ENCODE results near the gene MUC5AC. TPM values are rescaled to one million over a fixed set of nuclear protein-coding genes. Genes with fewer than 3 reads are reported as not detected.
"Not testable (repeated sequence)": the region's sequence is repeated elsewhere in the genome, so short reads cannot be mapped to it uniquely, and the experiment has no call there.

Gene MUC5AC
- total RNA-seq, 2 experiments from 2014 or later, result not detected

DNA sequence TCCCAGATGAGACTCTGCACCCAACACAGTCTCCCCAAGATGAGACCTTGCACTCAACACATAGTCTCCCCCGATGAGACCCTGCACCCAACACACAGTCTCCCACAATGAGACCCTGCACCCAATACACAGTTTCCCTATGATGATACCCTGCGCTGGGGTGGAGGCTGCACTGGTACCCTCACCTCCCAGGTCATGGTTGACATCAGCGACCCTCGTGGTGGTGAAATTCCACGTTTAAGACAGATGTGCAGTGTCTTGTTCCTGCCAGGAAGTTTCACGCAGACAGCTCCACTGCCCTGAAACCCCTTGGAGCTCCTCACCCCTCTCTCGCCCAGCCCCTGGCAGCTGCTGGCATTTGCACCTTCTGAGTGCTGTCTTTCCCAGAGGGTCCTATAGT lies 9.5 kb downstream of the MUC5AC start:
- no peak overlapping the region for H3K4me3 Mint-ChIP-seq
- no peaks in the 10 kb centered on the region for H3K27me3 Mint-ChIP-seq
- H3K27ac Mint-ChIP-seq, result no peak overlapping the region
- H3K36me3 Mint-ChIP-seq (ENCODE audit: low read depth), result no peaks in the 10 kb centered on the region
- peaks cover 6% of the 10 kb centered on the region for H3K9me3 Mint-ChIP-seq
- ChIA-PET POLR2A (no interaction called here), CTCF (no interaction called here)
- DNase-seq, result no peak
- no peaks in the 10 kb centered on the region for H3K4me1 Mint-ChIP-seq

DNA sequence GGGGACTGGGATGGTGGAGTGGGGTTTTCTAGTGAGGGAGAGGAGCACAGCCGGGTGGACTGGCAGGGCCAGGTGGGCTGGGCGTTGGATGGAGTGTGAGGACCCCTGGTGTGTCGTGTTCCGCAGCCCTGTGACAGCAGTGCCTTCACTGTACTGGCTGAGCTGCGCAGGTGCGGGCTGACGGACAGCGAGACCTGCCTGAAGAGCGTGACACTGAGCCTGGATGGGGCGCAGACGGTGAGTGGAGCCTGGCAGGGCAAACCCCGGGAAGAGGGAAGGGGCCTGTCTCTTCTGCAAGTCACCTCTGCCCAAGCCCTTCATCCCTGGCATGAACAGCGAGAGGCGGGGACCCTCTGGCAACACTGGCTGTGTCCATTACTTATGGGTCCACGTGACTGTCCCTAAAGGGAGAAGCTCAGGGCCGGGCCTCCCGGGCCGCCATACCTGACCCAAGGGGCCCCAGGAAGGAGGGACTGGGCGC lies 10.0 kb downstream of the MUC5AC start:
- Mint-ChIP-seq H3K27ac (no peak overlapping the region), H3K27me3 (no peaks in the 10 kb centered on the region), H3K4me1 (no peaks in the 10 kb centered on the region), H3K4me3 (no peak overlapping the region), H3K9me3 (peaks cover 6% of the 10 kb centered on the region), H3K36me3 (ENCODE audit: low read depth) (no peaks in the 10 kb centered on the region)
- POLR2A ChIA-PET, result no interaction called here
- CTCF ChIA-PET, result no interaction called here
- no peak for DNase-seq

DNA sequence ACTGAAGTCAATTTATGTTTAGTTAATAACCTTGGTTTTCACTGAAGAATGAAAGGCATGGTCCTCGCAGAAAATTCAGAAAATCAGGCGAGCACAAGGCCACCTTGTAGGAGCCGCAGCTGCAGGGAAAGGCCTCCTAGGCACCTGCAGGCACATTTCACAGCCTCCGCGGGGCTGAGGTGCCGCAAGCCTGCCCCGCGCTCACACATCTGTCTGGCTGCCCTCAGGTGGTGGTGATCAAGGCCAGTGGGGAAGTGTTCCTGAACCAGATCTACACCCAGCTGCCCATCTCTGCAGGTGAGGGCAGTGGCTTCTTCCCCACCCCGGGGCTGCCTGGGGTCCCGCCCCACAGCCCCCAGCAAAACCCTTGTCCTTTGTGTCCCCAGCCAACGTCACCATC lies 10.5 kb downstream of the MUC5AC start:
- POLR2A ChIA-PET, result no interaction called here
- no peak overlapping the region for H3K4me3 Mint-ChIP-seq
- H3K27me3 Mint-ChIP-seq, result no peaks in the 10 kb centered on the region
- no peaks in the 10 kb centered on the region for H3K36me3 Mint-ChIP-seq (ENCODE audit: low read depth)
- no peak for DNase-seq
- no peak overlapping the region for H3K27ac Mint-ChIP-seq
- CTCF ChIA-PET, result no interaction called here
- no peaks in the 10 kb centered on the region for H3K4me1 Mint-ChIP-seq
- peaks cover 6% of the 10 kb centered on the region for H3K9me3 Mint-ChIP-seq

DNA sequence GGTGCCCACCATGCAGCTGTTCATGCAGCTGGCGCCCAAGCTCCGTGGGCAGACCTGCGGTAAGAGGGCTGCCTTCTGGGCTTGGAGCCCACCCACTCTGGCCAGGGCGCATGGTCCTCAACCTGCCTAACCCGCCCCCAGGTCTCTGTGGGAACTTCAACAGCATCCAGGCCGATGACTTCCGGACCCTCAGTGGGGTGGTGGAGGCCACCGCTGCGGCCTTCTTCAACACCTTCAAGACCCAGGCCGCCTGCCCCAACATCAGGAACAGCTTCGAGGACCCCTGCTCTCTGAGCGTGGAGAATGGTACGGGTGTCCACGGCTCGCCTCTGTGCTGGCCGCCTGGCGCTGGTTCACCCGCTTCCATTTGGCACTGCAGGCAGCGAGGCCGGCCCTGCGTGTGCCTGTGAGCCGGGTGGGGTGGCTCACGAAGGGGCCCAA lies 11.0 kb downstream of the MUC5AC start:
- Mint-ChIP-seq H3K36me3 (ENCODE audit: low read depth) (no peaks in the 10 kb centered on the region), H3K4me3 (no peak overlapping the region), H3K27ac (no peak overlapping the region), H3K4me1 (no peaks in the 10 kb centered on the region), H3K27me3 (no peaks in the 10 kb centered on the region), H3K9me3 (peaks cover 6% of the 10 kb centered on the region)
- ChIA-PET POLR2A (no interaction called here), CTCF (no interaction called here)
- no peak for DNase-seq

DNA sequence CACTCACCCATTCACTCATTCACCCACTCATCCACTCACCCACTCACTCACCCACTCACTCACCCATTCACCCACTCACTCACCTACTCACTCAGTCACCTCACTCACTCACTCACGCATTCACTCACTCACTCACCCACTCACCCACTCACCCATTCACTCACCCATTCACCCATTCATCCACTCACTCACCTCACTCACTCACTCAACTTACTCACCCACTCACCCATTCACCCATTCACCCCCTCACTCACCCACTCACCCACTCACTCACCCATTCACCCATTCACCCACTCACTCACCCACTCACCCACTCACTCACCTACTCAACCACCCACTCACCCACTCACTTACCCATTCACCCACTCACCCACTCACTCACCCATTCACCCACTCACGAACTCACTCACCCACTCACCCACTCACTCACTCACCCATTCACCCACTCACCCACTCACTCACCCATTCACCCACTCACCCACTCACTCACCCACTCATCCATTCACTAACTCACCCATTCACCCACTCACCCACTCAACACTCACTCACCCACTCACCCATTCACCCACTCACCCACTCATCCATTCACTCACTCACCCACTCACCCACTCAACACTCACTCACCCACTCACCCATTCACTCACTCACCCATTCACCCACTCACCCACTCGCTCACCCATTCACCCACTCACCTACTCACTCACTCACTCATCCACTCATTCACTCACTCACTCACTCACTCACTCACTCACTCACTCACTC lies 13.7 kb downstream of the MUC5AC start:
- Mint-ChIP-seq H3K9me3 (peaks cover 12% of the 10 kb centered on the region), H3K36me3 (ENCODE audit: low read depth) (peaks cover 3% of the 10 kb centered on the region), H3K27me3 (no peaks in the 10 kb centered on the region), H3K4me3 (no peak overlapping the region), H3K27ac (no peak overlapping the region), H3K4me1 (no peaks in the 10 kb centered on the region)
- ChIA-PET POLR2A (no interaction called here), CTCF (no interaction called here)
- no peak for DNase-seq

DNA sequence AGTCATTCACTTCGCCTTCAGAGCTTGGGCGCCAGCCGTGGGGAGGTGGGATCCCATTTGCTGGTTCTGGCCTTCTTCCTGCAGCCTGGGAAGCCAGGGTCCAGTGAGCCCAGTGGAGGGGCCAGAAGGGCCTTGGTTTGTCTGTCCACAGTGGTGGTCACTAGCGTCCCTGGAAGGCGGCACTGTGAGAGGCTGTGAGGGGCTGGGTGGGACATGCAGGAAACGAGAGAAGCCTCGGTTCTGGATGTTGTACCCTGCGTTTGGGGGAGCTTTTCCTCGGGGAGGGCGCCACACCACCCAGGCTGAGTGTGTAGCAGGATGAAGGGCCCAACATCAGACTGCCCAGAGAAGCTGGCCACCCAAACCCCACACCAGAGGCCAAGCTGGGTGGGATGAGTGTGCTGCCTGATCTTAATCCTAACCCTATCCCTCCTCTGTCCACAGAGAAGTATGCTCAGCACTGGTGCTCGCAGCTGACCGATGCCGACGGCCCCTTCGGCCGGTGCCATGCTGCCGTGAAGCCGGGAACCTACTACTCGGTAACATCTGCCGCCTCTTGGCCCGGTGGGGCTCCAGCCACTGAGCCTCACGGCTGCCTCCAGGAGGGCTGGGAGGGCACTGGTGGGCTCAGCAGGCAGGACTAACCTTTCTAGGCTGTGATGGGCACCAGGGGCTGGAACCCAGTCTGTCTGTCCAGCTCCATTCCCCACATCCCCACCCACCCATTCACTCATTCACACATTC lies 14.4 kb downstream of the MUC5AC start:
- no peak overlapping the region for H3K27ac Mint-ChIP-seq
- no peak overlapping the region for H3K4me3 Mint-ChIP-seq
- DNase-seq, result no peak
- no peaks in the 10 kb centered on the region for H3K4me1 Mint-ChIP-seq
- peaks cover 3% of the 10 kb centered on the region for H3K36me3 Mint-ChIP-seq (ENCODE audit: low read depth)
- ChIA-PET CTCF (no interaction called here), POLR2A (no interaction called here)
- H3K9me3 Mint-ChIP-seq, result peaks cover 12% of the 10 kb centered on the region
- no peaks in the 10 kb centered on the region for H3K27me3 Mint-ChIP-seq

DNA sequence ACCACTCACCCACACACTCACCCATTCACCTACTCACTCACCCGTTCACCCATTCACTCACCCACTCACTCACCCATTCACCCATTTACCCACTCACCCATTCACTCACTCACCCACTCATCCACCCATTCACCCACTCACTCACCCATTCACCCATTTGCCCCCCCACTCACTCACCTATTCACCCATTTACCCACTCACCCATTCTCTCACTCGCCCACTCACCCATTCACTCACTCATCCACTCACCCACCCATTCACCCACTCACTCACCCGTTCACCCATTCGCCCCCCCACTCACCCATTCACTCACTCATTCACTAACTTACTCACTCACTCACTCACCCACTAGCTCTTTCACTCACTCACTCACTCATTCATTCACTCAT lies 15.0 kb downstream of the MUC5AC start:
- CTCF ChIA-PET, result no interaction called here
- H3K4me3 Mint-ChIP-seq, result no peak overlapping the region

DNA sequence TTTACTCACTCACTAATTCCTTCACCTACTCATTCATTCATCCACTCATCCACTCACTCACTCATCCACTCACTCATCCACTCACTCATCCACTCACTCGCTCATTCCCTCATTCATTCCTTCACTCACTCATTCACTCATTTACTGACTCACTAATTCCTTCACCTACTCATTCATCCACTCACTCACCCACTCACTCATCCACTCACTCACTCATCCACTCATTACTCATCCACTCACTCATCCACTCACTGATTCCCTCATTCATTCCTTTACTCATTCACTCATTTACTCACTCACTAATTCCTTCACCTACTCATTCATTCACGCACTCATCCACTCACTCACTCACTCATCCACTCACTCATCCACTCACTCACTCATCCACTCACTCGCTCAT lies 15.6 kb downstream of the MUC5AC start:
- POLR2A ChIA-PET; H3K36me3 Mint-ChIP-seq (ENCODE audit: low read depth); CTCF ChIA-PET; H3K27me3 Mint-ChIP-seq; H3K4me3 Mint-ChIP-seq; H3K27ac Mint-ChIP-seq; DNase-seq; H3K4me1 Mint-ChIP-seq: not testable (repeated sequence)
- peaks cover 12% of the 10 kb centered on the region for H3K9me3 Mint-ChIP-seq

More for the DNA sequence above, 15.0 kb downstream of the MUC5AC start:
- no peak for DNase-seq
- H3K9me3 Mint-ChIP-seq, result peaks cover 12% of the 10 kb centered on the region
- no peaks in the 10 kb centered on the region for H3K27me3 Mint-ChIP-seq
- POLR2A ChIA-PET, result no interaction called here
- no peak overlapping the region for H3K27ac Mint-ChIP-seq
- no peaks in the 10 kb centered on the region for H3K4me1 Mint-ChIP-seq
- peaks cover 3% of the 10 kb centered on the region for H3K36me3 Mint-ChIP-seq (ENCODE audit: low read depth)

DNA sequence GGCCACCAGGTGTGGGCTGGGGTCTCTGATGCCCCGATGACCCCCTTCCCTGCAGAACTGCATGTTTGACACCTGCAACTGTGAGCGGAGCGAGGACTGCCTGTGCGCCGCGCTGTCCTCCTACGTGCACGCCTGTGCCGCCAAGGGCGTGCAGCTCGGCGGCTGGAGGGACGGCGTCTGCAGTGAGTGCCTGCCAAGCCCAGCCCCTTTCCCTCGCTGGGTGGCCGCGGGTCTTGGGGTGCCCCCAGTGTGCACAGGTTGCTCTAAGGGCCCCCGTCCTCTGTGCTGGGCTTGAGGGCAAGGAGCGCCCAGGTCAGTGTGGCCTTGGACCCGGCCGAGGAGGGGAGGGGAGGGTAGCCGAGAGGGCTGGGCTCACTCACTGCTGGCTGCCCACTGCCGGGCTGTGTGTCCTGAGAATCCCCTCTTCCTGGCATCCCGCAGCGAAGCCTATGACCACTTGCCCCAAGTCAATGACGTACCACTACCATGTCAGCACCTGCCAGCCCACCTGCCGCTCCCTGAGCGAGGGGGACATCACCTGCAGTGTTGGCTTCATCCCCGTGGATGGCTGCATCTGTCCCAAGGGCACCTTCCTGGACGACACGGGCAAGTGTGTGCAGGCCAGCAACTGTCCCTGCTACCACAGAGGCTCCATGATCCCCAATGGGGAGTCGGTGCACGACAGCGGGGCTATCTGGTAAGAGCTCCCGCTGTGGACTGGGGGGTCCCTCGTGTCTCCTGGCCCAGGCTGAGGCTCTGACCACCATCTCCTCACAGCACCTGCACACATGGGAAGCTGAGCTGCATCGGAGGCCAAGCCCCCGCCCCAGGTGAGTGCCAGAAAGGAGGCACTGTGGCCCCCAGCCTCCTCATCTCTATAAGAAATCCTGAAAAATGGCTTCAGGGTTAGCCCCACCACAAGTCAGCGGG lies 17.0 kb downstream of the MUC5AC start:
- Mint-ChIP-seq H3K27me3 (no peaks in the 10 kb centered on the region), H3K4me1 (no peaks in the 10 kb centered on the region), H3K27ac (no peak overlapping the region), H3K9me3 (peaks cover 12% of the 10 kb centered on the region), H3K36me3 (ENCODE audit: low read depth) (peaks cover 3% of the 10 kb centered on the region), H3K4me3 (no peak overlapping the region)
- ChIA-PET CTCF (no interaction called here), POLR2A (no interaction called here)
- no peak for DNase-seq

DNA sequence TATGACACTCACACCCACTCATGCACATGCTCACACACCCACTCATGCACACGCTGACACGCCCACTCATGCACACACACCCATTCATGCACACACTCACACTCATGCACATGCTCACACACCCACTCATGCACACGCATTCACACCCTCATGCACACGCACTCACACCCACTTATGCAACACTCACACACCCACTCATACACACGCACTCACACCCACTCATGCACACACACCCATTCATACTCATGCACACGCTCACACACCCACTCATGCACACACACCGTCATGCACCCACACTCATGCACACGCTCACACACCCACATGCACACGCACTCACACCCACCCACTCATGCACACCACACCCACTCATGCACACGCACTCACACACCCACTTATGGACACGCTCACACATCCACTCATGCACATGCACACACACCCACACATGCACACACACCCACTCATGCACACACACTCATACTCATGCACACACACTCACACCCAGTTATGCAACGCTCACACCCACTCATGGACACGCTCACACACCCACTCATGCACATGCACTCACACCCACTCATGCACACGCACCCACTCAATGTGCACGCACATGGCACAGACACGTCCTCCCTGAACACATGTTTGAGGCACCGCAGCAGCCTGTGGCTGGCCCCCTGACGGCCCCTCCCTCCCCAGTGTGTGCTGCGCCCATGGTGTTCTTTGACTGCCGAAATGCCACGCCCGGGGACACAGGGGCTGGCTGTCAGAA lies 17.9 kb downstream of the MUC5AC start:
- Mint-ChIP-seq H3K27me3 (no peaks in the 10 kb centered on the region), H3K9me3 (peaks cover 12% of the 10 kb centered on the region), H3K4me3 (no peak overlapping the region), H3K4me1 (no peaks in the 10 kb centered on the region), H3K27ac (no peak overlapping the region), H3K36me3 (ENCODE audit: low read depth) (peaks cover 3% of the 10 kb centered on the region)
- DNase-seq, result no peak
- ChIA-PET CTCF (no interaction called here), POLR2A (no interaction called here)

DNA sequence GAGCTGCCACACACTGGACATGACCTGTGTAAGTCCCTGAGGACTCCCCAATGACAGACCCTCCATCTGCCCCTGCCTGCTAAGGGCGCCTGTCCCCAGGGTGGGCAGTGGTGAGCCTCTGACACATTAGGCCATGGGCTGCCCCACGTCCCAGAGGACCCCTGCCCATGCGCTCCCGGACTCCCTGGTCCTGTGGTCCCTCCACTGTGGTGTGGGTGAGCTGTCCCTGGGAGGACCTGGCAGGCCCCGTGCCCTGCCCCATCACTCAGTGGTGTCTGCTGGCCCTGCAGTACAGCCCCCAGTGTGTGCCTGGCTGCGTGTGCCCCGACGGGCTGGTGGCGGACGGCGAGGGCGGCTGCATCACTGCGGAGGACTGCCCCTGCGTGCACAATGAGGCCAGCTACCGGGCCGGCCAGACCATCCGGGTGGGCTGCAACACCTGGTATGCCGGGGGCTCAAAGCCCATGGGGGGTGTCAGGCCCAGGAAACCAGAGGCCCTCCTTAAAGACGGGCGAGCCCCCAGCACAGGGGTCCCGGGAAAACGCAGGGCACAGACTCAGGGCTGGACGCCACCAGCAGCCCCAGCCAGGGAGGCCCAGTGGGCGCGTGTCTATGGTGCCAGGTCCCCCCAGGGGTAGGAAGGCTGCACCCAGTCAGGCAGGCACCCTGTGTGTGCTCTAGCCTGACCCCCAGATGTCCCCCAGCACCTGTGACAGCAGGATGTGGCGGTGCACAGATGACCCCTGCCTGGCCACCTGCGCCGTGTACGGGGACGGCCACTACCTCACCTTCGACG lies 18.7 kb downstream of the MUC5AC start:
- H3K4me3 Mint-ChIP-seq, result no peak overlapping the region

DNA sequence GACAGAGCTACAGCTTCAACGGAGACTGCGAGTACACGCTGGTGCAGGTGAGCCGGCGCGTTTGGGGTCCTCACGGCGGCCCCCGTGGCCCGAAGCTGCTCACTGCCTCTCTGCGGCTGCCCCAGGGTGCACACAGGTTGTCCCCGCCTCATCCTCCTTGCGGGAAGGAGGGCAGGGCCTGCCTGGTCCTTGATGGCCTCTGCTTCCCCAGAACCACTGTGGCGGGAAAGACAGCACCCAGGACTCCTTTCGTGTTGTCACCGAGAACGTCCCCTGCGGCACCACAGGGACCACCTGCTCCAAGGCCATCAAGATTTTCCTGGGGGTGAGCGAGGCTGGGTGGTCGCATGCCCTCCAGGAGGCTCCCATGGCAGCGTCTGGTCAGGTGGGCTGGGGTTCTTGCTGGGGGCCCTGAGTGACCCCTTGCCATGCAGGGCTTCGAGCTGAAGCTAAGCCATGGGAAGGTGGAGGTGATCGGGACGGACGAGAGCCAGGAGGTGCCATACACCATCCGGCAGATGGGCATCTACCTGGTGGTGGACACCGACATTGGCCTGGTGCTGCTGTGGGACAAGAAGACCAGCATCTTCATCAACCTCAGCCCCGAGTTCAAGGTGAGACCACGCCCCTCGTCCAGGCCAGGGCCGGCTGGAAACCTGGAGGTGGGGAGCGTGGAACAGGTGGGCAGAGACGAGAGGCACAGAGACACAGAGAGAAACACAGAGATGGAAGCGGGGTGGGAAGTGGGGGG lies 19.4 kb downstream of the MUC5AC start:
- POLR2A ChIA-PET, result no interaction called here
- no peak overlapping the region for H3K27ac Mint-ChIP-seq
- H3K27me3 Mint-ChIP-seq, result no peaks in the 10 kb centered on the region
- no peak overlapping the region for H3K4me3 Mint-ChIP-seq
- DNase-seq, result no peak
- H3K36me3 Mint-ChIP-seq (ENCODE audit: low read depth), result peaks cover 3% of the 10 kb centered on the region
- no peaks in the 10 kb centered on the region for H3K4me1 Mint-ChIP-seq
- H3K9me3 Mint-ChIP-seq, result peaks cover 6% of the 10 kb centered on the region
- CTCF ChIA-PET, result no interaction called here

More for the DNA sequence above, 18.7 kb downstream of the MUC5AC start:
- H3K27ac Mint-ChIP-seq, result no peak overlapping the region
- peaks cover 9% of the 10 kb centered on the region for H3K9me3 Mint-ChIP-seq
- H3K4me1 Mint-ChIP-seq, result no peaks in the 10 kb centered on the region
- POLR2A ChIA-PET, result no interaction called here
- peaks cover 3% of the 10 kb centered on the region for H3K36me3 Mint-ChIP-seq (ENCODE audit: low read depth)
- CTCF ChIA-PET, result no interaction called here
- no peak for DNase-seq
- no peaks in the 10 kb centered on the region for H3K27me3 Mint-ChIP-seq
